Adrenal gland (tissue), 19 donors: ENCODE data around the gene HTN3. TPM values are rescaled to one million over a fixed set of nuclear protein-coding genes. Genes with fewer than 3 reads are reported as not detected.
"Not testable (repeated sequence)": the region's sequence is repeated elsewhere in the genome, so short reads cannot be mapped to it uniquely, and the experiment has no call there.

Source experiments
- DNase-seq, 7 donors: peaks; one replicate each; pipeline ENCODE4 v3.0.0-alpha.2; 2019 to 2020
- H3K27ac ChIP-seq, 5 donors: fragments of 200-600 bp; sonication (generic) in 4 of 5; 1 replicate in 3 of 5; 2 replicates in 2 of 5; pipeline versions ENCODE4 v1.5.1 to v1.8.0; 2016 to 2020; ENCODE audit warnings: mild to moderate bottlenecking in 1 of 5
- H3K27me3 ChIP-seq: fragments of 200-600 bp; 2 replicates; pipeline ENCODE4 v1.8.0; 2021
- H3K36me3 ChIP-seq, 2 donors: fragments of 200-600 bp; replicated peaks in 1 of 2; 1 replicate in 1 of 2; 2 replicates in 1 of 2; pipeline versions ENCODE4 v1.5.1 to v1.8.0; 2018 to 2022
- H3K4me1 ChIP-seq, 2 donors: fragments of 200-600 bp; replicated peaks in 1 of 2; 1 replicate in 1 of 2; 2 replicates in 1 of 2; pipeline versions ENCODE4 v1.5.1 to v1.8.0; 2018 to 2021
- H3K4me3 ChIP-seq, 4 donors: fragments of 200-600 bp; sonication (generic) in 3 of 4; one replicate each; pipeline ENCODE4 v1.5.1; 2016 to 2018
- H3K9me3 ChIP-seq, 3 donors: fragments of 200-600 bp; sonication (generic) in 1 of 3; replicated peaks in 1 of 3; 1 replicate in 2 of 3; 2 replicates in 1 of 3; pipeline versions ENCODE4 v1.5.1 to v1.8.0; 2016 to 2021
- POLR2A ChIP-seq, 2 donors: fragments of 450-650 bp; IDR thresholded peaks; one replicate each; pipeline ENCODE4 v1.6.1; 2017; ENCODE audit warnings: antibody characterized with exemption in 2 of 2, mild to moderate bottlenecking in 2 of 2, moderate library complexity in 1 of 2
- WGBS, 4 donors: extraction: QIAGEN DNeasy Blood & Tissue Kit in 2 of 4; methylation state at CpG; one replicate each; pipeline versions ENCODE4 v1.1.5 to v1.1.7; 2013 to 2017; 5-methylcytosine and 5-hydroxymethylcytosine counted together
- intact Hi-C, 2 donors: fragments of 100-400 bp; cut with DNase I; formaldehyde crosslinking; loops; one replicate each; pipeline versions ENCODE4 v1.14.1 to v1.15.0; 2022 to 2023
- long read RNA-seq, 10 donors: library from polyadenylated mRNA in 3 of 10; unstranded in 2 of 10; stranded (forward) in 1 of 10; transcript quantifications; one replicate each; pipeline ENCODE4 v2.0.0 and lab custom pipeline, GENCODE V29; 2021 to 2026
- polyA plus RNA-seq, 3 donors: library from polyadenylated mRNA; stranded (reverse); fragments of 200-250 nt in 2 of 3; fragments of 350-450 nt in 1 of 3; fragmentation: Illumina TruSeq in 1 of 3; extraction: RNeasy Lipid Tissue Mini Kit (QIAGEN cat#74804) in 1 of 3; gene quantifications; one replicate each; pipeline ENCODE4 v1.2.3, GENCODE V29; 2013 to 2014
- total RNA-seq, 9 donors: library from RNA; depleted of rRNA in 4 of 9; stranded (reverse); fragments of >200 nt in 4 of 9; fragments of 120-200 nt in 1 of 9; fragmentation: NEBNext Ultra II Directional in 1 of 9; extraction: Animal tissue kit (Norgen Biotek cat#: 25700) in 1 of 9; gene quantifications; one replicate each; pipeline versions ENCODE4 v1.1.0 to v1.2.4, GENCODE V29; 2013 to 2023
- TF ChIP-seq, protein P1 (sequence below), 6 experiments: fragments of 450-650 bp in 4 of 6; fragments of 200-600 bp in 2 of 6; sonication (generic) in 1 of 6; IDR thresholded peaks; 1 replicate in 5 of 6; 2 replicates in 1 of 6; pipeline versions ENCODE4 v1.5.1 to v1.8.0; 2016 to 2021; ENCODE audit warnings: antibody characterized with exemption in 6 of 6, mild to moderate bottlenecking in 2 of 6, moderate library complexity in 1 of 6
- donor health status: healthy with polysubstance abuse.
- donor health status: Bipolar disorder and iron deficiency.
- donor health status: DM: yes; HTN: yes; CAD: no.
- donor health status: DM: no; HTN: no; CAD: no.
- donor health status: DM: no; HTN: no; CAD: no.
- donor health status: DM: yes; HTN: yes; CAD: no.

The HTN3 gene
- total RNA-seq (not detected), polyA plus RNA-seq (under 1 TPM in 1 of 3 donors, not detected in 2; 0.57 TPM)
- long read RNA-seq, donor 1: 0 reads
- long read RNA-seq, donor 2: 0 reads
- long read RNA-seq, donor 3: 0 reads
- long read RNA-seq, donor 4: 0 reads
- long read RNA-seq, donor 5: 0 reads
- long read RNA-seq, donor 6: 0 reads
- long read RNA-seq, donor 7: 0 reads
- long read RNA-seq, donor 8: 0 reads
- long read RNA-seq, donor 9: 0 reads
- long read RNA-seq, donor 10: 0 reads

DNA sequence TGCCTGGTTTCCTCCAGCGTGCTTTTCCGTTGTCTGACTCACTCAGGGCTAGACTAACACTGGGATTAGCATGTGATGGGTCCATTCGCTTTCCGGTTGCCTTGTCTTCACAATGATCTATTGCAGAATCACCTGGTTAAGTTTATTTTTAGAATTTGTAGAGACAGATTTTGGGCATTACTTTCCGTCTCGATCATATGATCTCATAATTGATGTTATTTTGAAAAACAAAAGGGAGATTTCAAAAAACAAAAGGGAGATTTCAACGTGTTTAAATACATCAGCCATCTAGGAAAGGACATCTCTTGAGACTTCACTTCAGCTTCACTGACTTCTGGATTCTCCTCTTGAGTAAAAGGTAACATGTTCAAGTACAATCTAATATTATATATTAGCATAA, at the start of gene HTN3:
Gene HTN3 (plus strand): TSS at position 301 of the 400 bp plus-strand sequence. CDS start 2,282 bp downstream, outside the sequence.
- intact Hi-C loops, H3K36me3 ChIP-seq, H3K4me1 ChIP-seq, DNase-seq, H3K27ac ChIP-seq, H3K27me3 ChIP-seq, H3K4me3 ChIP-seq, H3K9me3 ChIP-seq: not testable (repeated sequence)
- 66 to 75% (median 70%) methylated on average over 5 to 7 of the region's 7 CpGs for WGBS, 4 donors

DNA sequence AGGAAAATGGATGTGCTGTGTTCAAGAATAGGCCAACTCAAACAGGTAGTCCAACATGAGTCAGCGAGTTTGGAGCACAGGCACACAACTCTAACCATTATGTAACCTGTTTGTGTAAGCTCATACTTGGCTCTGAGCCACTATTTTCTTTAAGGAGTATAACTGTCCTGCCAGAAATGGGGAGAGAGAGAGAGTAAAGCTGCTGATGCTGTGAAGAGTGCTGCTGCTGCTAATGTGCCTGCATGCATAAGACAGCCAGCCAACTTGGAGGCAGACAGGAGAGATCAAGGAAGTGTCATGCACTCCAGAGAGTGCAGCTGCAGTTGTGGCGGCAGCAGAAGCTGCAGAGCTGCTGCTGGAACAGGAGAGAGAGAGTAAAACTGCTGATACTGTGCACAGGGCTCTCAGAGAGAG, 44.2 kb upstream of the HTN3 start:
- WGBS, 4 donors: 23 to 63% (median 46%) methylated on average over 2 of the region's 2 CpGs
- DNase-seq: no peak

DNA sequence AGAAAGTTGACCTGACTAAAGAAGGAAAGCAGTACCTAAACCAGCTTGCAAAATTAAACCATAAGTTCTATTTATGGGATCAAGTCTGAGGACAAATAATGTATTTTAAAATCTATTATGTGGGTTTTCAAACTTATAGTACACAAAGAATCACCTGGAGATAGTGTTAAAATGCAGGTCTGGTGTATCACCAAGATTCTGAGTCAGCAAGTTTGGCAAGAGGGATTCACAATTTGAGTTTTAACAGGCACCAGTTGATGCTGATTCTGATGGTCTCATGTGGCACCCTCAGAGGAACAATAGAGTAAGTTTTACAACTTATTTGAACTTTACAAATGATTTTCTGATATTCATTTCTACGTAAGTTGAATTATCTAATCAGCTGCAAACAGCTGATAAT, 41.6 kb upstream of the HTN3 start:
- 74 to 83% (median 79%) methylated on average over 1 of the region's 1 CpG for WGBS, 4 donors
- H3K36me3 ChIP-seq: no peaks in the 10 kb centered on the region
- intact Hi-C loops: no loop called here

More for the DNA sequence above, 44.2 kb upstream of the HTN3 start:
- Histone ChIP-seq H3K9me3 (no peaks in the 10 kb centered on the region), H3K4me3 (no peak overlapping the region), H3K27me3 (no peaks in the 10 kb centered on the region), H3K27ac (no peak overlapping the region), H3K4me1 (no peaks in the 10 kb centered on the region), H3K36me3 (no peaks in the 10 kb centered on the region)
- TF ChIP-seq, protein P1, sequence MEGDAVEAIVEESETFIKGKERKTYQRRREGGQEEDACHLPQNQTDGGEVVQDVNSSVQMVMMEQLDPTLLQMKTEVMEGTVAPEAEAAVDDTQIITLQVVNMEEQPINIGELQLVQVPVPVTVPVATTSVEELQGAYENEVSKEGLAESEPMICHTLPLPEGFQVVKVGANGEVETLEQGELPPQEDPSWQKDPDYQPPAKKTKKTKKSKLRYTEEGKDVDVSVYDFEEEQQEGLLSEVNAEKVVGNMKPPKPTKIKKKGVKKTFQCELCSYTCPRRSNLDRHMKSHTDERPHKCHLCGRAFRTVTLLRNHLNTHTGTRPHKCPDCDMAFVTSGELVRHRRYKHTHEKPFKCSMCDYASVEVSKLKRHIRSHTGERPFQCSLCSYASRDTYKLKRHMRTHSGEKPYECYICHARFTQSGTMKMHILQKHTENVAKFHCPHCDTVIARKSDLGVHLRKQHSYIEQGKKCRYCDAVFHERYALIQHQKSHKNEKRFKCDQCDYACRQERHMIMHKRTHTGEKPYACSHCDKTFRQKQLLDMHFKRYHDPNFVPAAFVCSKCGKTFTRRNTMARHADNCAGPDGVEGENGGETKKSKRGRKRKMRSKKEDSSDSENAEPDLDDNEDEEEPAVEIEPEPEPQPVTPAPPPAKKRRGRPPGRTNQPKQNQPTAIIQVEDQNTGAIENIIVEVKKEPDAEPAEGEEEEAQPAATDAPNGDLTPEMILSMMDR (IDR thresholded peaks at IDR 0.05): no peak
- TF ChIP-seq POLR2A (IDR thresholded peaks at IDR 0.05): no peak
- intact Hi-C loops: no loop called here

DNA sequence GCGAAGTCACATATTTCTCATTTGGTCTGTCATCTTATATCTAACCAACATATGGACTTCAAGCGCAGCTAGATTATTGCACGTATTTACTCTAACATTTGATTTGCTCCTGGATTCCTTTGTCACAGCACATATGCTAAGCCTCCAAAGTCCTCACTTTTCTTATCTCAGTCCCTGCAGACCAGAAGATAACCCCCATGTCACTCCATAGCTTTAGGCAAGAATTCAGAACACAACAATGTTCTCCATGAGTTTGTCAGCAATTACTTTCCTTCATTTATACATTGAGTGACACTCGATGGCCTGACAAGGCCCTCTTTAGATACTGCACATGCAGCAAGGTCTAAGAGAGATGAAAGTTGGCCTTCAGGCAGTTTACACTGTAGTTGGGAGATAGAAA, 37.2 kb upstream of the HTN3 start:
- Histone ChIP-seq H3K4me1 (no peaks in the 10 kb centered on the region), H3K9me3 (no peaks in the 10 kb centered on the region), H3K27me3 (no peaks in the 10 kb centered on the region), H3K27ac (no peak overlapping the region), H3K4me3 (no peak overlapping the region), H3K36me3 (no peaks in the 10 kb centered on the region)
- intact Hi-C loops: no loop called here
- no peak for TF ChIP-seq POLR2A (IDR thresholded peaks at IDR 0.05)
- TF ChIP-seq, protein P1 (IDR thresholded peaks at IDR 0.05): no peak
- 77 to 83% (median 79%) methylated on average over 4 of the region's 4 CpGs for WGBS, 4 donors
- DNase-seq: no peak

More for the DNA sequence above, 41.6 kb upstream of the HTN3 start:
- H3K27me3 ChIP-seq: no peaks in the 10 kb centered on the region
- H3K9me3 ChIP-seq: no peaks in the 10 kb centered on the region
- no peak overlapping the region for H3K4me3 ChIP-seq
- no peak overlapping the region for H3K27ac ChIP-seq
- DNase-seq: no peak
- TF ChIP-seq POLR2A (IDR thresholded peaks at IDR 0.05): no peak
- TF ChIP-seq, protein P1 (IDR thresholded peaks at IDR 0.05): no peak
- no peaks in the 10 kb centered on the region for H3K4me1 ChIP-seq

DNA sequence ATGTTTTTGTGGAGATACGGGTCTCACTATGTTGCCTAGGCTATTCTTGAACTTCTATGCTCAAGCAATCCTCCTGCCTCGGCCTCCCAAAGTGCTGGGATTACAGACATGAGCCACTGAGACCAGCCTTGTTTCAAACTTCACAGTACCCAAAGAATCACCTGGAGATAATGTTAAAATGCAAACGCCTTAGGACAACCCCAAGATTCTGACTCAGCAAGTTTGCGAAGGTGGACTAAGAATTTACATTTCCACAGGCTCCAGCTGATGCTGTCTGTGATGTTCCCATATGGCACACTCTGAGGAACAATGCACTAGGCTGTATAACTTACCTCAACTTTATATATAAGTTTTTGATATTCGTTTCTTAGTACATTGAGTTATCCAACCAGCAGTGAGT, 33.5 kb upstream of the HTN3 start:
- H3K9me3 ChIP-seq: no peaks in the 10 kb centered on the region
- no peak for DNase-seq
- no peaks in the 10 kb centered on the region for H3K27me3 ChIP-seq
- TF ChIP-seq, protein P1 (IDR thresholded peaks at IDR 0.05): no peak
- no peak for TF ChIP-seq POLR2A (IDR thresholded peaks at IDR 0.05)
- H3K36me3 ChIP-seq: no peaks in the 10 kb centered on the region
- 73 to 79% (median 74%) methylated on average over 5 of the region's 5 CpGs for WGBS, 4 donors
- no peak overlapping the region for H3K27ac ChIP-seq
- H3K4me1 ChIP-seq: no peaks in the 10 kb centered on the region
- no peak overlapping the region for H3K4me3 ChIP-seq
- intact Hi-C loops: no loop called here
